ENCODE results near the gene MMAB.

DNA sequence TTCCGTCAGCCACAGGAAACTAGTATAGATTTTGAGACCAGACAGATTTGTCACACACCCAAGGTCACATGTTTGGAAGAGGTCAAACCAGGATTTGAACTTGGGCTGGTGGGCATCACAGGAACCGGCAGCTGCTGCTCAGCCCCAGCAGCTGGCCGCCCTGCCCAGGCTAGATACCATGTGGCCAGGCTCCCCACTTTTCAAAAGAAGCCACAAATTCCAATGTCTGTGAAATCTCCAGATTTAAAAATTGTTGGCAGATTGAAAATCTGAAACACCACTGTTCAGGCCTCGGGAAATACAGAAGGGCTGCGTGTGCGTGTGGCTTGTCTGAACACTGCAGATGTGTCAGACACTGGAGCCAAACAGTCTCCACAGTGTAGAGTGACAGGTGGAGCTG, 30.4 kb downstream of the MMAB start:
- no peak for TF ChIP-seq CEBPG (CRISPR knock-in tag; IDR thresholded peaks at IDR 0.05)
- TF ChIP-seq ZFP36 (IDR thresholded peaks at IDR 0.05; ENCODE audit: borderline replicate concordance, low read depth, low read length, partially characterized antibody) = no peak
- no peak for TF ChIP-seq EZH2 (conservative IDR thresholded peaks at IDR 0.05; ENCODE audit: low read depth, low read length)

Measured in HepG2 (cell line).